HepG2 (cell line): ENCODE measurements around the gene USP7. TPM values are rescaled to one million over a fixed set of nuclear protein-coding genes. Genes with fewer than 3 reads are reported as not detected.

Experiments
- ARNT ChIP-seq: fragments of 450-650 bp; IDR thresholded peaks from 2 replicates; pipeline ENCODE4 v1.6.1; 2017
- CBX1 ChIP-seq: IDR thresholded peaks from one replicate; pipeline ENCODE4 v1.6.1; 2016; ENCODE audit warnings: antibody characterized with exemption, low read depth
- CHD2 ChIP-seq: IDR thresholded peaks from 2 replicates; pipeline ENCODE4 v1.6.1; 2011; ENCODE audit warnings: low read depth, low read length, improper control_type of control experiment
- E2F5 ChIP-seq: sonication (generic); formaldehyde crosslinking; conservative IDR thresholded peaks from 2 replicates; pipeline ENCODE4 v1.4.0; 2020; ENCODE audit warnings: missing genetic modification reagents
- HES4 ChIP-seq: sonication (generic); formaldehyde crosslinking; IDR thresholded peaks from 2 replicates; pipeline ENCODE4 v1.9.0; 2021; ENCODE audit warnings: mild to moderate bottlenecking, missing genetic modification reagents, borderline replicate concordance
- IRF9 ChIP-seq: sonication (generic); formaldehyde crosslinking; IDR thresholded peaks from 2 replicates; pipeline ENCODE4 v1.8.0; 2022; ENCODE audit warnings: missing genetic modification reagents, mild to moderate bottlenecking, borderline replicate concordance
- JDP2 ChIP-seq: sonication (generic); formaldehyde crosslinking; IDR thresholded peaks from 2 replicates; pipeline ENCODE4 v1.8.1; 2022; ENCODE audit warnings: missing genetic modification reagents, borderline replicate concordance
- MLLT10 ChIP-seq: sonication (generic); formaldehyde crosslinking; IDR thresholded peaks from 2 replicates; pipeline ENCODE4 v1.4.0; 2020; ENCODE audit warnings: missing genetic modification reagents
- SCMH1 ChIP-seq: sonication (generic); formaldehyde crosslinking; IDR thresholded peaks from 2 replicates; pipeline ENCODE4 v1.9.0; 2021; ENCODE audit warnings: missing genetic modification reagents, mild to moderate bottlenecking, borderline replicate concordance
- SETDB1 ChIP-seq: sonication (generic); formaldehyde crosslinking; IDR thresholded peaks from 2 replicates; pipeline ENCODE4 v1.5.1; 2020; ENCODE audit warnings: missing genetic modification reagents, mild to moderate bottlenecking, borderline replicate concordance
- ZBTB38 ChIP-seq: sonication (generic); formaldehyde crosslinking; IDR thresholded peaks from 2 replicates; pipeline ENCODE4 v1.5.1; 2020; ENCODE audit warnings: mild to moderate bottlenecking, missing genetic modification reagents
- ZFP90 ChIP-seq: sonication (generic); formaldehyde crosslinking; IDR thresholded peaks from 2 replicates; pipeline ENCODE4 v1.8.0; 2022; ENCODE audit warnings: missing genetic modification reagents, mild to moderate bottlenecking, inconsistent platforms, borderline replicate concordance
- ZNF24 ChIP-seq: fragments of 450-650 bp; IDR thresholded peaks from 2 replicates; pipeline ENCODE4 v1.6.1; 2017; ENCODE audit warnings: antibody characterized with exemption, mild to moderate bottlenecking
- ZNF274 ChIP-seq: sonication (generic); formaldehyde crosslinking; IDR thresholded peaks from 2 replicates; pipeline ENCODE4 v1.5.1; 2020; ENCODE audit warnings: mild to moderate bottlenecking, missing genetic modification reagents
- ZNF333 ChIP-seq: sonication (generic); formaldehyde crosslinking; IDR thresholded peaks from 2 replicates; pipeline ENCODE4 v1.4.0; 2020; ENCODE audit warnings: mild to moderate bottlenecking, missing genetic modification reagents, borderline replicate concordance
- ZNF446 ChIP-seq: sonication (generic); formaldehyde crosslinking; IDR thresholded peaks from 2 replicates; pipeline ENCODE4 v1.5.0; 2020; ENCODE audit warnings: mild to moderate bottlenecking, missing genetic modification reagents
- ZNF546 ChIP-seq: sonication (generic); formaldehyde crosslinking; conservative IDR thresholded peaks from 2 replicates; pipeline ENCODE4 v1.8.1; 2023; ENCODE audit warnings: mild to moderate bottlenecking, missing genetic modification reagents
- ZNF652 ChIP-seq: IDR thresholded peaks from 2 replicates; pipeline ENCODE4 v1.6.1; 2016; ENCODE audit warnings: low read depth, borderline replicate concordance
- ZNF749 ChIP-seq: sonication (generic); formaldehyde crosslinking; IDR thresholded peaks from 2 replicates; pipeline ENCODE4 v1.8.0; 2022; ENCODE audit warnings: mild to moderate bottlenecking, missing genetic modification reagents, moderate library complexity, borderline replicate concordance
- ZNF83 ChIP-seq: sonication (generic); formaldehyde crosslinking; IDR thresholded peaks from 2 replicates; pipeline ENCODE4 v1.4.0; 2020; ENCODE audit warnings: missing genetic modification reagents, mild to moderate bottlenecking, borderline replicate concordance
- ZSCAN31 ChIP-seq: sonication (generic); formaldehyde crosslinking; IDR thresholded peaks from 2 replicates; pipeline ENCODE4 v1.5.0; 2020; ENCODE audit warnings: low read depth, mild to moderate bottlenecking, missing genetic modification reagents
- polyA plus RNA-seq, 8 experiments: library from polyadenylated mRNA; depleted of rRNA in 3 of 8; stranded (reverse) in 7 of 8; unstranded in 1 of 8; fragments of >200 nt; fragmentation: Illumina TruSeq in 4 of 8; extraction: Trizol in 4 of 8; gene quantifications; 2 replicates each; pipeline versions ENCODE4 v1.2.1 to v1.2.3, GENCODE V29; 2011 to 2016; ENCODE audit warnings: low read depth in 4 of 8, missing spikeins in 1 of 8, mixed read lengths in 1 of 8; ENCODE audit not compliant: insufficient read depth in 1 of 8
- total RNA-seq, 5 experiments: library from RNA; depleted of rRNA; stranded (reverse); fragments of >200 nt; fragmentation: Illumina TruSeq; extraction: Trizol; gene quantifications; 2 replicates each; pipeline ENCODE4 v1.2.3, GENCODE V29; 2016; ENCODE audit warnings: low read depth in 1 of 5
- TF ChIP-seq, protein P1 (sequence below): sonication (generic); formaldehyde crosslinking; IDR thresholded peaks from 2 replicates; pipeline ENCODE4 v1.4.0; 2020; ENCODE audit warnings: missing genetic modification reagents, borderline replicate concordance
- TF ChIP-seq, protein P2 (sequence below): sonication (generic); formaldehyde crosslinking; IDR thresholded peaks from 2 replicates; pipeline ENCODE4 v1.4.0; 2020; ENCODE audit warnings: mild to moderate bottlenecking, low read depth, missing genetic modification reagents
- TF ChIP-seq, protein P3 (sequence below): sonication (generic); formaldehyde crosslinking; IDR thresholded peaks from 2 replicates; pipeline ENCODE4 v1.5.0; 2020; ENCODE audit warnings: mild to moderate bottlenecking, missing genetic modification reagents, borderline replicate concordance

The USP7 gene
- total and polyA plus RNA-seq, 2 of the 13 experiments (the other 11 are each of a cell fraction or from before 2014, with no cell fraction given): 52.5 to 173 TPM

- TF ChIP-seq, protein P1, sequence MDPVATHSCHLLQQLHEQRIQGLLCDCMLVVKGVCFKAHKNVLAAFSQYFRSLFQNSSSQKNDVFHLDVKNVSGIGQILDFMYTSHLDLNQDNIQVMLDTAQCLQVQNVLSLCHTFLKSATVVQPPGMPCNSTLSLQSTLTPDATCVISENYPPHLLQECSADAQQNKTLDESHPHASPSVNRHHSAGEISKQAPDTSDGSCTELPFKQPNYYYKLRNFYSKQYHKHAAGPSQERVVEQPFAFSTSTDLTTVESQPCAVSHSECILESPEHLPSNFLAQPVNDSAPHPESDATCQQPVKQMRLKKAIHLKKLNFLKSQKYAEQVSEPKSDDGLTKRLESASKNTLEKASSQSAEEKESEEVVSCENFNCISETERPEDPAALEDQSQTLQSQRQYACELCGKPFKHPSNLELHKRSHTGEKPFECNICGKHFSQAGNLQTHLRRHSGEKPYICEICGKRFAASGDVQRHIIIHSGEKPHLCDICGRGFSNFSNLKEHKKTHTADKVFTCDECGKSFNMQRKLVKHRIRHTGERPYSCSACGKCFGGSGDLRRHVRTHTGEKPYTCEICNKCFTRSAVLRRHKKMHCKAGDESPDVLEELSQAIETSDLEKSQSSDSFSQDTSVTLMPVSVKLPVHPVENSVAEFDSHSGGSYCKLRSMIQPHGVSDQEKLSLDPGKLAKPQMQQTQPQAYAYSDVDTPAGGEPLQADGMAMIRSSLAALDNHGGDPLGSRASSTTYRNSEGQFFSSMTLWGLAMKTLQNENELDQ (CRISPR knock-in tag): no peak
- TF ChIP-seq ZNF83 (no peak), ZSCAN31 (CRISPR knock-in tag) (peak; percentile 97), ZNF446 (CRISPR knock-in tag) (peak; percentile 89), ZNF333 (CRISPR knock-in tag) (no peak), ZNF546 (peak; percentile 86; the same call in 1 of the 2 replicates), ZNF652 (CRISPR knock-in tag) (no peak), ZBTB38 (CRISPR knock-in tag) (peak; percentile 80; the same call in 1 of the 2 replicates), HES4 (CRISPR knock-in tag) (peak; percentile 84), ZFP90 (CRISPR knock-in tag) (no peak), ZNF24 (no peak), JDP2 (CRISPR knock-in tag) (peak; percentile 87; the same call in 1 of the 2 replicates), CBX1 (no peak), ARNT (no peak), SCMH1 (CRISPR knock-in tag) (no peak), SETDB1 (no peak), MLLT10 (CRISPR knock-in tag) (no peak), ZNF749 (CRISPR knock-in tag) (no peak), IRF9 (CRISPR knock-in tag) (no peak), ZNF274 (CRISPR knock-in tag) (peak; percentile 35; the same call in 1 of the 2 replicates), CHD2 (no peak), E2F5 (CRISPR knock-in tag) (no peak; the same call in 1 of the 2 replicates)
- TF ChIP-seq, protein P2, sequence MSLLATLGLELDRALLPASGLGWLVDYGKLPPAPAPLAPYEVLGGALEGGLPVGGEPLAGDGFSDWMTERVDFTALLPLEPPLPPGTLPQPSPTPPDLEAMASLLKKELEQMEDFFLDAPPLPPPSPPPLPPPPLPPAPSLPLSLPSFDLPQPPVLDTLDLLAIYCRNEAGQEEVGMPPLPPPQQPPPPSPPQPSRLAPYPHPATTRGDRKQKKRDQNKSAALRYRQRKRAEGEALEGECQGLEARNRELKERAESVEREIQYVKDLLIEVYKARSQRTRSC: no peak
- TF ChIP-seq, protein P3, sequence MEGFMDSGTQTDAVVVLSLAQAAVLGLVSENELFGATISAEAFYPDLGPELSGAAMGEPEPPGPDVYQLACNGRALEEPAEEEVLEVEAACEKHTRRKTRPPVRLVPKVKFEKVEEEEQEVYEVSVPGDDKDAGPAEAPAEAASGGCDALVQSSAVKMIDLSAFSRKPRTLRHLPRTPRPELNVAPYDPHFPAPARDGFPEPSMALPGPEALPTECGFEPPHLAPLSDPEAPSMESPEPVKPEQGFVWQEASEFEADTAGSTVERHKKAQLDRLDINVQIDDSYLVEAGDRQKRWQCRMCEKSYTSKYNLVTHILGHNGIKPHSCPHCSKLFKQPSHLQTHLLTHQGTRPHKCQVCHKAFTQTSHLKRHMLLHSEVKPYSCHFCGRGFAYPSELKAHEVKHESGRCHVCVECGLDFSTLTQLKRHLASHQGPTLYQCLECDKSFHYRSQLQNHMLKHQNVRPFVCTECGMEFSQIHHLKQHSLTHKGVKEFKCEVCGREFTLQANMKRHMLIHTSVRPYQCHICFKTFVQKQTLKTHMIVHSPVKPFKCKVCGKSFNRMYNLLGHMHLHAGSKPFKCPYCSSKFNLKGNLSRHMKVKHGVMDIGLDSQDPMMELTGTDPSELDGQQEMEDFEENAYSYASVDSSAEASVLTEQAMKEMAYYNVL (CRISPR knock-in tag): no peak; the same call in 1 of the 2 replicates
Measured at GRCh38 chr16:8963821-8964441, at the start of gene USP7 (continued).
